Gastrocnemius medialis (tissue), 4 donors: ENCODE data around the gene APPBP2.

Source experiments
- POLR2A ChIP-seq, 2 donors: fragments of 450-650 bp; IDR thresholded peaks; one replicate each; pipeline ENCODE4 v1.6.1; 2017; ENCODE audit warnings: antibody characterized with exemption in 2 of 2, mild to moderate bottlenecking in 2 of 2, moderate library complexity in 2 of 2
- TF ChIP-seq, protein P1 (sequence below), 5 experiments: fragments of 450-650 bp in 3 of 5; fragments of 200-600 bp in 2 of 5; sonication (generic) in 2 of 5; IDR thresholded peaks in 4 of 5; conservative IDR thresholded peaks in 1 of 5; 1 replicate in 4 of 5; 2 replicates in 1 of 5; pipeline ENCODE4 v1.5.1; 2016 to 2019; ENCODE audit warnings: antibody characterized with exemption in 5 of 5, mild to moderate bottlenecking in 3 of 5, moderate library complexity in 3 of 5

DNA sequence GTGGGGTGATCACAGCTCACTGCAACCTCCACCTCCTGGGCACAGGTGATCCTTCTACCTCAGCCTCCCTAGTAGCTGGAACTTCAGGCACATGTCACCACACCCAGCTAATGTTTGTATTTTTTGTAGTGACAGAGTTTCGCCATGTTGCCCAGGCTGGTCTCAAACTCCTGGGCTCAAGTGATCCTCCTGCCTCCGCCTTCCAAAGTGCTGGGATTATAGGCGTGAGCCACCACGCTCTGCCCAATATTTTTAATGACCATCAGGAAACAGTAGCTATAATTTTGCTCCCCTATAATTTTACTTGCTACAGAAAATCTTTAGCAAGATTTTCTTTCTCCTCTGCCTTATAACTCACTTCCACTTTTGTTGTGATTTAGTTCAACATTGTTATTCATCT is 29.7 kb upstream of the APPBP2 start:
- TF ChIP-seq, protein P1, sequence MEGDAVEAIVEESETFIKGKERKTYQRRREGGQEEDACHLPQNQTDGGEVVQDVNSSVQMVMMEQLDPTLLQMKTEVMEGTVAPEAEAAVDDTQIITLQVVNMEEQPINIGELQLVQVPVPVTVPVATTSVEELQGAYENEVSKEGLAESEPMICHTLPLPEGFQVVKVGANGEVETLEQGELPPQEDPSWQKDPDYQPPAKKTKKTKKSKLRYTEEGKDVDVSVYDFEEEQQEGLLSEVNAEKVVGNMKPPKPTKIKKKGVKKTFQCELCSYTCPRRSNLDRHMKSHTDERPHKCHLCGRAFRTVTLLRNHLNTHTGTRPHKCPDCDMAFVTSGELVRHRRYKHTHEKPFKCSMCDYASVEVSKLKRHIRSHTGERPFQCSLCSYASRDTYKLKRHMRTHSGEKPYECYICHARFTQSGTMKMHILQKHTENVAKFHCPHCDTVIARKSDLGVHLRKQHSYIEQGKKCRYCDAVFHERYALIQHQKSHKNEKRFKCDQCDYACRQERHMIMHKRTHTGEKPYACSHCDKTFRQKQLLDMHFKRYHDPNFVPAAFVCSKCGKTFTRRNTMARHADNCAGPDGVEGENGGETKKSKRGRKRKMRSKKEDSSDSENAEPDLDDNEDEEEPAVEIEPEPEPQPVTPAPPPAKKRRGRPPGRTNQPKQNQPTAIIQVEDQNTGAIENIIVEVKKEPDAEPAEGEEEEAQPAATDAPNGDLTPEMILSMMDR (IDR thresholded peaks at IDR 0.05 in 4 of 5, conservative IDR thresholded peaks at IDR 0.05 in 1 of 5), result no peak
- TF ChIP-seq POLR2A (IDR thresholded peaks at IDR 0.05), result no peak
